H1 (cell line): Measurements from ENCODE around the gene CENPV. TPM values are rescaled to one million over a fixed set of nuclear protein-coding genes. Genes with fewer than 3 reads are reported as not detected.

Experiments
- CTCF ChIA-PET: fragments of 300-600 bp; sonication (Branson Sonifier 250); formaldehyde crosslinking; loops from one replicate; lab custom pipeline; 2021; ENCODE audit not compliant: partially characterized antibody; lab: Charles Lee
- POLR2A ChIA-PET: fragments of 300-600 bp; sonication (Branson Sonifier 250); formaldehyde crosslinking; loops from one replicate; lab custom pipeline; 2021; ENCODE audit warnings: inconsistent platforms; ENCODE audit not compliant: partially characterized antibody; lab: Charles Lee
- DNase-seq, 2 experiments: peaks; one replicate each; pipeline versions ENCODE4 v3.0.0 to v3.0.0-alpha.2; 2010 to 2022; ENCODE audit warnings: low spot score in 2 of 2, low read depth in 1 of 2, mixed read lengths in 1 of 2
- FAIRE-seq: peaks from 2 replicates; lab custom pipeline; 2011; peaks lifted over from hg19 to GRCh38; lab: Jason Lieb, UNC
- H2AFZ ChIP-seq: 2 replicates; pipeline ENCODE4 v1.8.1; 2012; ENCODE audit warnings: low read length, inconsistent platforms
- H2AK5ac ChIP-seq: 2 replicates; pipeline ENCODE4 v1.6.1; 2013; ENCODE audit warnings: low read depth, low read length
- H2BK120ac ChIP-seq: replicated peaks from 2 replicates; pipeline ENCODE3; 2013; ENCODE audit warnings: low read depth, low read length, inconsistent platforms
- H2BK12ac ChIP-seq: 2 replicates; pipeline ENCODE4 v1.6.1; 2013; ENCODE audit warnings: low read depth, low read length
- H2BK15ac ChIP-seq: 2 replicates; pipeline ENCODE4 v1.6.1; 2013; ENCODE audit warnings: low read length
- H2BK20ac ChIP-seq: 2 replicates; pipeline ENCODE4 v1.6.1; 2013; ENCODE audit warnings: low read length
- H2BK5ac ChIP-seq: 2 replicates; pipeline ENCODE4 v1.6.1; 2013; ENCODE audit warnings: low read depth, low read length
- H3K14ac ChIP-seq: 2 replicates; pipeline ENCODE4 v1.6.1; 2013; ENCODE audit warnings: inconsistent platforms; ENCODE audit not compliant: insufficient read length
- H3K18ac ChIP-seq: 2 replicates; pipeline ENCODE4 v1.6.1; 2013; ENCODE audit warnings: low read length; ENCODE audit errors: extremely low read depth
- H3K23ac ChIP-seq: 2 replicates; pipeline ENCODE4 v1.6.1; 2013; ENCODE audit warnings: inconsistent platforms; ENCODE audit not compliant: insufficient read length
- H3K23me2 ChIP-seq: 2 replicates; pipeline ENCODE4 v1.6.1; 2013; ENCODE audit warnings: low read depth, low read length
- H3K27ac ChIP-seq: 2 replicates; pipeline ENCODE4 v1.6.1; 2011; ENCODE audit warnings: low read depth, low read length, inconsistent platforms
- H3K27me3 ChIP-seq, 4 experiments: replicated peaks in 1 of 4; 1 replicate in 1 of 4; 2 replicates in 3 of 4; pipeline versions ENCODE4 v1.6.1 to v1.8.1; 2011 to 2013; ENCODE audit warnings: low read length in 3 of 4, mild to moderate bottlenecking in 3 of 4, inconsistent platforms in 2 of 4, mixed read lengths in 2 of 4, moderate library complexity in 1 of 4; ENCODE audit not compliant: control insufficient read depth in 3 of 4, insufficient read depth in 3 of 4; ENCODE audit errors: extremely low read depth in 1 of 4
- H3K36me3 ChIP-seq, 4 experiments: 2 replicates each; pipeline versions ENCODE4 v1.6.1 to v1.8.1; 2011 to 2013; ENCODE audit warnings: mild to moderate bottlenecking in 4 of 4, low read length in 3 of 4, moderate library complexity in 2 of 4, control low read depth in 1 of 4, inconsistent platforms in 1 of 4; ENCODE audit not compliant: insufficient read depth in 4 of 4, control insufficient read depth in 2 of 4
- H3K4ac ChIP-seq: replicated peaks from 2 replicates; pipeline ENCODE3; 2013; ENCODE audit warnings: low read length, low read depth, mixed read lengths, inconsistent platforms; ENCODE audit not compliant: insufficient read length
- H3K4me1 ChIP-seq, 4 experiments: replicated peaks in 1 of 4; 1 replicate in 1 of 4; 2 replicates in 3 of 4; pipeline versions ENCODE4 v1.6.1 to v1.8.1; 2011 to 2013; ENCODE audit warnings: low read length in 3 of 4, inconsistent platforms in 2 of 4, mixed read lengths in 1 of 4; ENCODE audit not compliant: insufficient read depth in 4 of 4, control insufficient read depth in 3 of 4
- H3K4me2 ChIP-seq, 2 experiments: 2 replicates each; pipeline versions ENCODE4 v1.6.1 to v1.8.1; 2011 to 2013; ENCODE audit warnings: low read depth in 2 of 2, low read length in 2 of 2, control low read depth in 1 of 2, inconsistent platforms in 1 of 2, mild to moderate bottlenecking in 1 of 2; ENCODE audit not compliant: insufficient read depth in 1 of 2
- H3K4me3 ChIP-seq, 4 experiments: fragments of 200-600, 300-600 bp in 1 of 4; sonication (generic), shearing (Covaris generic), sonication (Bioruptor Twin) in 1 of 4; 2 replicates each; pipeline versions ENCODE4 v1.5.1 to v1.8.1; 2011 to 2016; ENCODE audit warnings: low read length in 4 of 4, low read depth in 3 of 4, control low read depth in 2 of 4, inconsistent platforms in 2 of 4, mild to moderate bottlenecking in 2 of 4, mixed read lengths in 1 of 4, moderate library complexity in 1 of 4; ENCODE audit not compliant: insufficient read depth in 2 of 4; ENCODE audit errors: extremely low read depth in 1 of 4
- H3K56ac ChIP-seq: replicated peaks from 2 replicates; pipeline ENCODE3; 2013; ENCODE audit warnings: low read depth, mild to moderate bottlenecking, mixed read lengths, low read length, inconsistent platforms; ENCODE audit not compliant: insufficient read length
- H3K79me1 ChIP-seq: 2 replicates; pipeline ENCODE4 v1.6.1; 2013; ENCODE audit warnings: low read depth, low read length, control low read depth
- H3K79me2 ChIP-seq, 2 experiments: 2 replicates each; pipeline versions ENCODE4 v1.6.1 to v1.8.1; 2012 to 2013; ENCODE audit warnings: low read length in 2 of 2, mild to moderate bottlenecking in 2 of 2, inconsistent platforms in 1 of 2; ENCODE audit not compliant: insufficient read depth in 2 of 2, control insufficient read depth in 1 of 2
- H3K9ac ChIP-seq, 4 experiments: replicated peaks in 1 of 4; 1 replicate in 1 of 4; 2 replicates in 3 of 4; pipeline versions ENCODE4 v1.6.1 to v1.8.1; 2011 to 2013; ENCODE audit warnings: low read depth in 3 of 4, low read length in 3 of 4, control low read depth in 2 of 4, mild to moderate bottlenecking in 2 of 4, moderate library complexity in 2 of 4, inconsistent platforms in 1 of 4; ENCODE audit errors: extremely low read depth in 1 of 4
- H3K9me3 ChIP-seq, 2 experiments: 2 replicates each; pipeline versions ENCODE4 v1.6.1 to v1.8.1; 2012 to 2013; ENCODE audit warnings: mild to moderate bottlenecking in 2 of 2, moderate library complexity in 2 of 2, control low read depth in 1 of 2, inconsistent platforms in 1 of 2, low read depth in 1 of 2, low read length in 1 of 2, mixed read lengths in 1 of 2; ENCODE audit not compliant: insufficient read depth in 2 of 2
- H4K20me1 ChIP-seq, 2 experiments: replicated peaks in 1 of 2; 2 replicates each; pipeline versions ENCODE3 to v1.8.1; 2011 to 2013; ENCODE audit warnings: inconsistent platforms in 2 of 2, low read length in 2 of 2, mild to moderate bottlenecking in 1 of 2; ENCODE audit not compliant: insufficient read depth in 2 of 2, control insufficient read depth in 1 of 2
- H4K5ac ChIP-seq: 2 replicates; pipeline ENCODE4 v1.6.1; 2013; ENCODE audit warnings: low read length, low read depth, mixed read lengths, inconsistent platforms; ENCODE audit not compliant: insufficient read length
- H4K8ac ChIP-seq: 2 replicates; pipeline ENCODE4 v1.8.0; 2013; ENCODE audit warnings: mild to moderate bottlenecking, moderate library complexity, low read length, inconsistent platforms; ENCODE audit not compliant: insufficient read depth; ENCODE audit errors: extremely low read depth
- H4K91ac ChIP-seq: replicated peaks from 2 replicates; pipeline ENCODE3; 2013; ENCODE audit warnings: low read length, mixed read lengths, inconsistent platforms; ENCODE audit not compliant: insufficient read length
- CTBP2 ChIP-seq: IDR thresholded peaks from 2 replicates; pipeline ENCODE4 v1.7.0; 2011; ENCODE audit warnings: borderline replicate concordance, mild to moderate bottlenecking, moderate library complexity, mixed read lengths, low read length; ENCODE audit not compliant: insufficient read depth, insufficient read length
- CTCF ChIP-seq, 3 experiments: IDR thresholded peaks; 1 replicate in 2 of 3; 2 replicates in 1 of 3; pipeline versions ENCODE4 v1.5.1 to v1.6.1; 2011; ENCODE audit warnings: low read length in 3 of 3, mild to moderate bottlenecking in 3 of 3, inconsistent platforms in 2 of 3, low read depth in 1 of 3, moderate library complexity in 1 of 3; ENCODE audit not compliant: insufficient read depth in 1 of 3; ENCODE audit errors: control extremely low read depth in 1 of 3
- EZH2 ChIP-seq: fragments of 200-600 bp; sonication (generic); IDR thresholded peaks from 2 replicates; pipeline ENCODE4 v1.7.1; 2012; ENCODE audit warnings: low read depth, mild to moderate bottlenecking, moderate library complexity, low read length, inconsistent platforms; ENCODE audit not compliant: severe bottlenecking
- GTF2F1 ChIP-seq: IDR thresholded peaks from 2 replicates; pipeline ENCODE4 v1.6.1; 2012; ENCODE audit warnings: low read depth, low read length, improper control_type of control experiment, borderline replicate concordance
- HDAC2 ChIP-seq, 2 experiments: fragments of 300-600 bp in 1 of 2; sonication (generic) in 1 of 2; IDR thresholded peaks; 2 replicates each; pipeline ENCODE4 v1.6.1; 2011 to 2012; ENCODE audit warnings: low read depth in 2 of 2, low read length in 2 of 2, mild to moderate bottlenecking in 2 of 2, moderate library complexity in 2 of 2, borderline replicate concordance in 1 of 2, inconsistent platforms in 1 of 2
- JUN ChIP-seq: IDR thresholded peaks from 2 replicates; pipeline ENCODE4 v1.6.1; 2011; ENCODE audit warnings: low read depth, mild to moderate bottlenecking, improper control_type of control experiment, low read length
- KDM4A ChIP-seq: IDR thresholded peaks from one replicate; pipeline ENCODE4 v1.7.1; 2012; ENCODE audit warnings: low read depth, mild to moderate bottlenecking, moderate library complexity, low read length, inconsistent platforms; ENCODE audit not compliant: severe bottlenecking
- SP2 ChIP-seq: IDR thresholded peaks from 2 replicates; pipeline ENCODE4 v1.6.1; 2012; ENCODE audit warnings: mild to moderate bottlenecking, low read length, inconsistent platforms
- TAF1 ChIP-seq: IDR thresholded peaks from 2 replicates; pipeline ENCODE4 v1.6.1; 2011; ENCODE audit warnings: mild to moderate bottlenecking, low read depth, low read length
- TCF12 ChIP-seq: IDR thresholded peaks from 2 replicates; pipeline ENCODE4 v1.6.1; 2011; ENCODE audit warnings: low read depth, mild to moderate bottlenecking, low read length
- WGBS, 2 experiments: shearing (Covaris generic) in 1 of 2; methylation state at CpG; one replicate each; pipeline versions ENCODE4 v1.1.6 to v1.1.7; 2013 to 2015; ENCODE audit warnings: low lambda C conversion rate in 2 of 2, mixed read lengths in 2 of 2, inconsistent platforms in 1 of 2, low coverage in 1 of 2, missing lambda C conversion rate in 1 of 2; ENCODE audit not compliant: insufficient replicate concordance in 2 of 2, insufficient coverage in 1 of 2, insufficient read length in 1 of 2; ENCODE audit errors: extremely low coverage in 1 of 2, missing lambda C conversion rate in 1 of 2; 5-methylcytosine and 5-hydroxymethylcytosine counted together
- polyA plus RNA-seq, 7 experiments: library from polyadenylated mRNA; depleted of rRNA in 3 of 7; stranded (reverse) in 5 of 7; unstranded in 2 of 7; fragments of >200 nt in 5 of 7; fragments of 200-250 nt in 2 of 7; gene quantifications; 1 replicate in 5 of 7; 2 replicates in 1 of 7; 4 replicates in 1 of 7; pipeline versions ENCODE4 v1.2.1 to v1.2.3, GENCODE V29; 2011 to 2013; ENCODE audit warnings: missing spikeins in 2 of 7, mixed read lengths in 2 of 7
- total RNA-seq: library from RNA; stranded (reverse); fragmentation: NEBNext Ultra II Directional; extraction: Animal tissue kit (Norgen Biotek cat#: 25700); gene quantifications from 2 replicates; pipeline ENCODE4 v1.2.1, GENCODE V29; 2021

The CENPV gene
- total and polyA plus RNA-seq, 2 of the 8 experiments (the other 6 are each of a cell fraction or from before 2014, with no cell fraction given) = 249 to 260 TPM

GRCh38 chr17:16325964-16326363 is 27.3 kb downstream of the CENPV start:
- POLR2A ChIA-PET = interaction anchor here (0.8 to 2.0 kb wide), 3 partner anchors 18 to 25 kb away, joined by 3 to 10 read pairs (median 3); no protein-coding TSS in a partner anchor
- TF ChIP-seq SP2 = no peak
- TF ChIP-seq GTF2F1 = no peak
- no peak for TF ChIP-seq HDAC2 (IDR thresholded peaks at IDR 0.05; ENCODE audit: borderline replicate concordance in 1 of 2, low read depth in 2 of 2, low read length in 2 of 2)
- no peak for TF ChIP-seq TAF1
- no peak for TF ChIP-seq CTBP2
- no peak for TF ChIP-seq KDM4A
- no peak for TF ChIP-seq JUN
- no peak for TF ChIP-seq TCF12
- TF ChIP-seq CTCF (IDR thresholded peaks at IDR 0.05; ENCODE audit: control extremely low read depth in 1 of 3, insufficient read depth in 1 of 3, low read depth in 1 of 3, low read length in 3 of 3) = no peak
- TF ChIP-seq EZH2 = no peak

More at GRCh38 chr17:16325964-16326363, 27.3 kb downstream of the CENPV start:
- FAIRE-seq = no peak
- Histone ChIP-seq H3K79me1 (no peaks in the 10 kb centered on the region), H3K9me3 (no peaks in the 10 kb centered on the region), H4K20me1 (peaks cover 0 to 2% of the 10 kb centered on the region in 2 experiments), H3K4ac (no peak overlapping the region), H3K14ac (no peak overlapping the region), H2AK5ac (no peak overlapping the region), H3K18ac (no peak overlapping the region), H3K23ac (no peak overlapping the region), H2AFZ (no peak overlapping the region), H3K36me3 (peaks cover 0 to 9% (median 1%) of the 10 kb centered on the region in 4 experiments; a peak in 5 of 8 replicates), H3K27ac (no peak overlapping the region), H4K91ac (no peak overlapping the region), H3K56ac (no peak overlapping the region), H2BK15ac (no peak overlapping the region), H3K4me3 (no peak overlapping the region), H2BK120ac (no peak overlapping the region), H4K8ac (no peak overlapping the region), H2BK5ac (no peak overlapping the region), H3K23me2 (no peaks in the 10 kb centered on the region), H3K9ac (no peak overlapping the region), H3K79me2 (no peaks in the 10 kb centered on the region), H2BK20ac (no peak overlapping the region), H4K5ac (no peak overlapping the region), H2BK12ac (no peak overlapping the region), H3K4me2 (no peak overlapping the region), H3K27me3 (no peaks in the 10 kb centered on the region), H3K4me1 (no peaks in the 10 kb centered on the region; a peak in 1 of 7 replicates)
- CTCF ChIA-PET = interaction anchor here (0.7 to 5.4 kb wide), 4 partner anchors 9 to 38 kb away, joined by 3 to 31 read pairs (median 4); no protein-coding TSS in a partner anchor
- DNase-seq = no peak
- 92% methylated on average over 1 of the region's 1 CpG; no CpG with 5 or more reads in 1 of the 2 experiments for WGBS, 2 experiments
